K562 (cell line): ENCODE results near the gene DHCR7. TPM values are rescaled to one million over a fixed set of nuclear protein-coding genes. Genes with fewer than 3 reads are reported as not detected.

Source experiments
- ARID3B ChIP-seq: fragments of 250-450 bp; sonication (Bioruptor Pico); IDR thresholded peaks from 2 replicates; pipeline ENCODE4 v1.4.0; 2020; ENCODE audit warnings: borderline replicate concordance
- CBFA2T2 ChIP-seq: fragments of 450-650 bp; conservative IDR thresholded peaks from 2 replicates; pipeline ENCODE4 v1.6.1; 2017; ENCODE audit warnings: mild to moderate bottlenecking
- ESRRB ChIP-seq: fragments of 250-450 bp; sonication (Bioruptor Pico); IDR thresholded peaks from 2 replicates; pipeline ENCODE4 v1.5.0; 2020; ENCODE audit warnings: mild to moderate bottlenecking, moderate library complexity, borderline replicate concordance
- JUND ChIP-seq, 2 experiments: IDR thresholded peaks; 2 replicates in 1 of 2; 3 replicates in 1 of 2; pipeline ENCODE4 v1.6.1; 2011; ENCODE audit warnings: borderline replicate concordance in 2 of 2, low read depth in 2 of 2, low read length in 2 of 2, improper control_type of control experiment in 1 of 2, missing biosample characterization in 1 of 2, missing genetic modification characterization in 1 of 2, missing genetic modification reagents in 1 of 2
- MGA ChIP-seq: fragments of 450-650 bp; IDR thresholded peaks from 2 replicates; pipeline ENCODE4 v1.6.1; 2016; ENCODE audit warnings: mild to moderate bottlenecking, moderate library complexity
- NFYB ChIP-seq: IDR thresholded peaks from 2 replicates; pipeline ENCODE4 v1.6.1; 2011; ENCODE audit warnings: mild to moderate bottlenecking, moderate library complexity; ENCODE audit not compliant: insufficient read length; ENCODE audit errors: extremely low read depth
- PKNOX1 ChIP-seq: fragments of 450-650 bp; IDR thresholded peaks from 2 replicates; pipeline ENCODE4 v1.6.1; 2016
- POLR2B ChIP-seq: fragments of 450-650 bp; IDR thresholded peaks from 2 replicates; pipeline ENCODE4 v1.6.1; 2018; ENCODE audit warnings: low read depth; ENCODE audit not compliant: partially characterized antibody
- RNF2 ChIP-seq: sonication (generic); IDR thresholded peaks from 2 replicates; pipeline ENCODE4 v1.6.1; 2016
- TEAD4 ChIP-seq, 2 experiments: sonication (generic) in 1 of 2; formaldehyde crosslinking in 1 of 2; IDR thresholded peaks; 2 replicates each; pipeline versions ENCODE4 v1.6.1 to v1.8.0; 2012 to 2022; ENCODE audit warnings: borderline replicate concordance in 1 of 2, inconsistent platforms in 1 of 2, low read length in 1 of 2, mild to moderate bottlenecking in 1 of 2, missing genetic modification reagents in 1 of 2
- THAP7 ChIP-seq: fragments of 250-450 bp; sonication (Bioruptor Pico); IDR thresholded peaks from 2 replicates; pipeline ENCODE4 v1.5.0; 2021
- ZFPM2 ChIP-seq: fragments of 250-450 bp; sonication (Bioruptor Pico); IDR thresholded peaks from 2 replicates; pipeline ENCODE4 v1.5.1; 2022; ENCODE audit warnings: mild to moderate bottlenecking
- ZNF384 ChIP-seq: IDR thresholded peaks from 2 replicates; pipeline ENCODE4 v1.6.1; 2012; ENCODE audit warnings: low read depth, low read length, improper control_type of control experiment
- polyA plus RNA-seq, 8 experiments: library from polyadenylated mRNA; depleted of rRNA in 4 of 8; stranded (reverse) in 5 of 8; unstranded in 3 of 8; fragments of >200 nt; fragmentation: Nextera tagmentation in 2 of 8; fragmentation: Illumina TruSeq in 1 of 8; extraction: Ambion mirVana in 2 of 8; extraction: Trizol in 1 of 8; gene quantifications; 2 replicates each; pipeline versions ENCODE4 v1.2.1 to v1.2.3, GENCODE V29; 2011 to 2014; ENCODE audit warnings: inconsistent platforms in 1 of 8, missing spikeins in 1 of 8
- total RNA-seq, 7 experiments: library from RNA; depleted of rRNA in 6 of 7; stranded (reverse); fragments of >200 nt in 6 of 7; fragmentation: Illumina TruSeq in 2 of 7; extraction: Trizol in 2 of 7; gene quantifications; 2 replicates each; pipeline versions ENCODE4 v1.2.1 to v1.2.3, GENCODE V29; 2011 to 2021; ENCODE audit warnings: low replicate concordance in 1 of 7

Gene DHCR7
- total and polyA plus RNA-seq, 9 of the 15 experiments (the other 6 are each of a cell fraction or from before 2014, with no cell fraction given) = 8.4 to 192 (median 82.4) TPM

- TF ChIP-seq MGA (no peak), ESRRB (CRISPR knock-in tag) (no peak), NFYB (no peak), ZNF384 (no peak), POLR2B (no peak), JUND (IDR thresholded peaks at IDR 0.05; ENCODE audit: borderline replicate concordance, low read depth, low read length) (peak; percentile 70), JUND (tag; IDR thresholded peaks at IDR 0.05; ENCODE audit: borderline replicate concordance, low read depth, low read length) (peak; percentile 67; the same call in 1 of the 3 replicates), THAP7 (no peak), PKNOX1 (peak; percentile 41; the same call in 1 of the 2 replicates), TEAD4 (IDR thresholded peaks at IDR 0.05; ENCODE audit: low read length) (peak; percentile 42; the same call in 1 of the 2 replicates), TEAD4 (CRISPR knock-in tag; IDR thresholded peaks at IDR 0.05; ENCODE audit: borderline replicate concordance) (no peak), RNF2 (no peak), CBFA2T2 (peak; percentile 38; the same call in 1 of the 2 replicates), ARID3B (CRISPR knock-in tag) (no peak), ZFPM2 (CRISPR knock-in tag) (no peak)
These were observed 63.6 kb downstream of the DHCR7 start (continued) for GRCh38 chr11:71384561-71384960.
